GM10266 (cell line): ENCODE data around the gene RAMACL.

ENCODE experiments used
- DNase-seq: peaks from one replicate; pipeline ENCODE4 v3.0.0; 2012; ENCODE audit errors: extremely low spot score
- CTCF ChIP-seq: IDR thresholded peaks from 2 replicates; pipeline ENCODE4 v1.5.1; 2012; ENCODE audit warnings: mild to moderate bottlenecking, low read depth; ENCODE audit not compliant: control insufficient read depth, insufficient read depth; ENCODE audit errors: missing control alignments

The RAMACL gene

GRCh38 chr6:166627875-166628801 is 41.7 kb upstream of the RAMACL start:
- peak; percentile 45 for DNase-seq

GRCh38 chr6:166627033-166627874 is 40.8 kb upstream of the RAMACL start, which contains the start of gene RPS6KA2:
TSS of gene RPS6KA2 (minus strand) at chr6:166627251. CDS start at chr6:166627019, 232 bp downstream.
- no peak for TF ChIP-seq CTCF
- peak; percentile 98 for DNase-seq

More at GRCh38 chr6:166627875-166628801, 41.7 kb upstream of the RAMACL start:
- no peak for TF ChIP-seq CTCF

GRCh38 chr6:166626177-166627032 is 39.9 kb upstream of the RAMACL start:
- DNase-seq, result peak; percentile 23

GRCh38 chr6:166625356-166625755 is 38.9 kb upstream of the RAMACL start:
- TF ChIP-seq CTCF, result no peak
- DNase-seq, result no peak

More at GRCh38 chr6:166626177-166627032, 39.9 kb upstream of the RAMACL start:
- TF ChIP-seq CTCF, result no peak

- TF ChIP-seq CTCF, result no peak
- no peak for DNase-seq
These were observed 37.8 kb upstream of the RAMACL start for GRCh38 chr6:166624275-166624674.

- DNase-seq, result no peak
- TF ChIP-seq CTCF, result no peak
These were observed 36.8 kb upstream of the RAMACL start for GRCh38 chr6:166623318-166623717.
